ENCODE results near the gene CAPZA1. TPM values are rescaled to one million over a fixed set of nuclear protein-coding genes. Genes with fewer than 3 reads are reported as not detected.

The CAPZA1 gene
- total and polyA plus RNA-seq, 2 experiments from 2014 or later, result 273 to 279 TPM

DNA sequence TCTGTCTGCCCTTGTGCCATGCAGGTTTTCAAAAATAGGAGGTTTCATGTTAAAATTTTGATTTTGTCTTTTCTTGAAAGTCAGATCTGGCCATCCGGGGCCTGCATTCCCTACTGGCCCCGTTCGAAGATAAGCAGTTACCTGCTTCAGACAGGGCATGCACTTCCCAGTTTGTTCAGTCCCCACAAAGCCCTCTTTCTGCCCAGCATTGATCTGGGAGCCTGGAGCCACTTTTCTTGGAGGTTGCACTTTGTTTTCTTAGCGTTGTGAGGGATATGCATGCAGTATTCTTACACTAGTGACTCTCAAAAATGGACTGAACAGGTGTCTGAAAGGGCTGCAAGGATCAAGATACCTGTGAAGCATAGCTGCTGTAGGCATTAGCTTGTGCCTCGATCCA lies 66.3 kb downstream of the CAPZA1 start:
- peaks cover 22% of the 10 kb centered on the region for H3K79me2 ChIP-seq (ENCODE audit: insufficient read depth)
- 89 to 97% methylated on average over 5 of the region's 5 CpGs for WGBS, 2 experiments (ENCODE audit: low coverage in 1 of 2, low lambda C conversion rate in 2 of 2, missing lambda C conversion rate in 2 of 2)
- no peaks in the 10 kb centered on the region for H3K27me3 ChIP-seq (replicated peaks; ENCODE audit: insufficient read depth)
- DNase-seq, result no peak
- peaks cover 7% of the 10 kb centered on the region for H3F3A ChIP-seq (ENCODE audit: insufficient read depth)
- H2AFZ ChIP-seq, result no peak overlapping the region
- H3K36me3 ChIP-seq (ENCODE audit: low read depth), result no peaks in the 10 kb centered on the region
- no peaks in the 10 kb centered on the region for H3K9me3 ChIP-seq (ENCODE audit: low read depth)
- TF ChIP-seq EZH2phosphoT487 (IDR thresholded peaks at IDR 0.05; ENCODE audit: insufficient read depth, low read depth), result no peak
- no peak for TF ChIP-seq EZH2 (IDR thresholded peaks at IDR 0.05; ENCODE audit: insufficient read depth, poor library complexity, severe bottlenecking)
- H4K20me1 ChIP-seq (ENCODE audit: insufficient read depth), result no peaks in the 10 kb centered on the region
- H3K27ac ChIP-seq, result no peak overlapping the region
- no peak overlapping the region for H3K9ac ChIP-seq
- in situ Hi-C loops (cut with MboI), result no loop called here
- H3K4me1 ChIP-seq (ENCODE audit: insufficient read depth), result peaks cover 3% of the 10 kb centered on the region
- H3K4me3 ChIP-seq, result no peak overlapping the region
- H3K9me2 ChIP-seq (ENCODE audit: insufficient read depth), result no peaks in the 10 kb centered on the region
- H3K4me2 ChIP-seq (ENCODE audit: unreplicated experiment), result no peak overlapping the region

DNA sequence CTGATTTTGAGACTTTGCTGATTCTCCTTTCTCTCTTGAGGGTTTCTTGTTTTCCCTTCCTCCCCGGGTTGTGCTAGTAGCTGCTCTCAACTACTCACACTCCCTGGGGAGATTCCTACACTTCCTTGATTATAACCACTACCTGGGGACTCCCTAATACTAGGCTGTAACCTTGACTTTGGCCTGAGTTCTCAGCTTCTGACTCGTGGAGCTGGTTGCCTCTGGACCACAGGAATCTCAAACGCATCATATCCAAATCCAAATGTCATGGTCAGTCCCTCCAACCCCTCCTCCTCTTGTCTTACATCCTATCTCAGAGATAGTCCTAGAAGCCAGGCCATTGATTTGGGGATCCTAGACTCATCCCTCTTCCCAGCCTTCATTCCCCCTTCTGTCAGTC lies 66.8 kb downstream of the CAPZA1 start:
- WGBS, 2 experiments (ENCODE audit: low coverage in 1 of 2, low lambda C conversion rate in 2 of 2, missing lambda C conversion rate in 2 of 2), result 49 to 65% methylated on average over 3 of the region's 3 CpGs
- Histone ChIP-seq H3K79me2 (ENCODE audit: insufficient read depth) (peaks cover 20% of the 10 kb centered on the region; the same call in 1 of the 2 replicates), H3K4me3 (no peak overlapping the region), H4K20me1 (ENCODE audit: insufficient read depth) (no peaks in the 10 kb centered on the region), H3K36me3 (ENCODE audit: low read depth) (no peaks in the 10 kb centered on the region), H3K4me2 (ENCODE audit: unreplicated experiment) (no peak overlapping the region), H3K27ac (no peak overlapping the region), H3K27me3 (replicated peaks; ENCODE audit: insufficient read depth) (no peaks in the 10 kb centered on the region), H2AFZ (no peak overlapping the region), H3K4me1 (ENCODE audit: insufficient read depth) (peaks cover 5% of the 10 kb centered on the region), H3F3A (ENCODE audit: insufficient read depth) (peaks cover 12% of the 10 kb centered on the region), H3K9me3 (ENCODE audit: low read depth) (no peaks in the 10 kb centered on the region), H3K9me2 (ENCODE audit: insufficient read depth) (no peaks in the 10 kb centered on the region), H3K9ac (no peak overlapping the region)
- in situ Hi-C loops (cut with MboI), result no loop called here
- TF ChIP-seq EZH2phosphoT487 (IDR thresholded peaks at IDR 0.05; ENCODE audit: insufficient read depth, low read depth) (no peak), EZH2 (IDR thresholded peaks at IDR 0.05; ENCODE audit: insufficient read depth, poor library complexity, severe bottlenecking) (no peak)
- DNase-seq, result no peak

DNA sequence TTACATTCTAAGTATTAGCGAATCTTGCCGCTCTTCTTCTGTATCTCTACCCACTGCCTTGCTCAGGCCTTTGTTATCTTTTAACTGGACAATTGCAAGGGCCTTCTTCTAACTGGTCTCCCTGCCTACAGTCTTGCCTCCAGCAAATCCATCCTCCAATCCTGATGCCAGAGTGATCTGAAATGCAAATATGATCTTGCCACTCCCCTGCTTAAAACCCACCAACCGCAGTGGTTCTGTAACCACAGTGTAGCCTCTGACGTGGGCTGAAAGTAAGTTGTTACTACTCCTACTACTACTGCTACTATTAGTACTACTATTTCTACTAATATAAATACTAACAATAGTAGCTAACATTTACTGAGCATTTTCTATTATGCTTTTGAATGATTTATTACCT lies 67.2 kb downstream of the CAPZA1 start:
- no peaks in the 10 kb centered on the region for H3K9me2 ChIP-seq (ENCODE audit: insufficient read depth)
- H3K9ac ChIP-seq, result no peak overlapping the region
- H3K79me2 ChIP-seq (ENCODE audit: insufficient read depth), result peaks cover 17% of the 10 kb centered on the region; the same call in 1 of the 2 replicates
- H3K27me3 ChIP-seq (replicated peaks; ENCODE audit: insufficient read depth), result no peaks in the 10 kb centered on the region
- TF ChIP-seq EZH2 (IDR thresholded peaks at IDR 0.05; ENCODE audit: insufficient read depth, poor library complexity, severe bottlenecking), result no peak
- TF ChIP-seq EZH2phosphoT487 (IDR thresholded peaks at IDR 0.05; ENCODE audit: insufficient read depth, low read depth), result no peak
- no peak for DNase-seq
- 96 to 100% methylated on average over 4 of the region's 4 CpGs for WGBS, 2 experiments (ENCODE audit: low coverage in 1 of 2, low lambda C conversion rate in 2 of 2, missing lambda C conversion rate in 2 of 2)
- H3F3A ChIP-seq (ENCODE audit: insufficient read depth), result peaks cover 12% of the 10 kb centered on the region
- no peak overlapping the region for H3K4me3 ChIP-seq
- H3K4me1 ChIP-seq (ENCODE audit: insufficient read depth), result peaks cover 5% of the 10 kb centered on the region
- H3K9me3 ChIP-seq (ENCODE audit: low read depth), result no peaks in the 10 kb centered on the region
- no peak overlapping the region for H3K27ac ChIP-seq
- no peak overlapping the region for H3K4me2 ChIP-seq (ENCODE audit: unreplicated experiment)
- in situ Hi-C loops (cut with MboI), result no loop called here
- H2AFZ ChIP-seq, result no peak overlapping the region
- H3K36me3 ChIP-seq (ENCODE audit: low read depth), result no peaks in the 10 kb centered on the region
- H4K20me1 ChIP-seq (ENCODE audit: insufficient read depth), result no peaks in the 10 kb centered on the region

DNA sequence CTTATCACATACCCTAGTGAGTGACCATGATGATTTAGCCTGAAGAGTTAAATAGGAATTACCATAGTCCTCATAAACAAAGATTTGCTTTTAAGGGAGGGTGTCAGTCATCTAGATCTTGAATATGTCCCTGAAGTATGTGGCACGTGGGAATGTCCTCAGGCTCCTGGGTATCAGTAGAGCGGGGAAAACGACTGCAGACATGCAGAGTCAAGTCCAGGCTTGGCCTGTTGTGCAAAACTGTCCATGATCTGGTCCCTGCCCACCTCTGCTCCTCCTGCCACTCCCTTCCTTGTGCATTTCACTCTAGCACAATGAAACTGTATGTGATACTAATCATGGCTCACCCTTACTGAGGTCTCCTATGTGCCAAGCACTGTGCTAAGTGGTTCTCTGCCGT lies 67.7 kb downstream of the CAPZA1 start:
- no peak for DNase-seq
- no peak overlapping the region for H3K4me3 ChIP-seq
- in situ Hi-C loops (cut with MboI), result no loop called here
- H3K4me2 ChIP-seq (ENCODE audit: unreplicated experiment), result no peak overlapping the region
- H3K4me1 ChIP-seq (ENCODE audit: insufficient read depth), result peaks cover 5% of the 10 kb centered on the region
- no peaks in the 10 kb centered on the region for H3K27me3 ChIP-seq (replicated peaks; ENCODE audit: insufficient read depth)
- H4K20me1 ChIP-seq (ENCODE audit: insufficient read depth), result no peaks in the 10 kb centered on the region
- peaks cover 13% of the 10 kb centered on the region; the same call in 1 of the 2 replicates for H3K79me2 ChIP-seq (ENCODE audit: insufficient read depth)
- H2AFZ ChIP-seq, result no peak overlapping the region
- no peaks in the 10 kb centered on the region for H3K9me3 ChIP-seq (ENCODE audit: low read depth)
- H3F3A ChIP-seq (ENCODE audit: insufficient read depth), result peaks cover 12% of the 10 kb centered on the region
- WGBS, 2 experiments (ENCODE audit: low coverage in 1 of 2, low lambda C conversion rate in 2 of 2, missing lambda C conversion rate in 2 of 2), result 81 to 84% methylated on average over 4 of the region's 4 CpGs
- no peak overlapping the region for H3K27ac ChIP-seq
- H3K36me3 ChIP-seq (ENCODE audit: low read depth), result no peaks in the 10 kb centered on the region
- TF ChIP-seq EZH2 (IDR thresholded peaks at IDR 0.05; ENCODE audit: insufficient read depth, poor library complexity, severe bottlenecking) (no peak), EZH2phosphoT487 (IDR thresholded peaks at IDR 0.05; ENCODE audit: insufficient read depth, low read depth) (no peak)
- no peaks in the 10 kb centered on the region for H3K9me2 ChIP-seq (ENCODE audit: insufficient read depth)
- no peak overlapping the region for H3K9ac ChIP-seq

Measured in GM23248 (cell line).